Activated CD4-positive, alpha-beta T cell treated with anti-CD3 and anti-CD28 coated beads for 4 hours (primary cell): ENCODE measurements around the gene USP9Y.

Experiments used
- DNase-seq, 2 donors: peaks; one replicate each; pipeline ENCODE4 v3.0.0-alpha.2; 2020

USP9Y gene

GRCh38 chrY:12765976-12766375 is 64.9 kb downstream of the USP9Y start:
- DNase-seq: no peak

GRCh38 chrY:12784521-12784920 is 83.5 kb downstream of the USP9Y start:
- no peak for DNase-seq

- no peak for DNase-seq
These were observed 93.0 kb downstream of the USP9Y start for GRCh38 chrY:12793999-12794398.

GRCh38 chrY:12808046-12808445 is 107.0 kb downstream of the USP9Y start:
- DNase-seq: no peak

GRCh38 chrY:12809034-12809433 is 108.0 kb downstream of the USP9Y start:
- no peak for DNase-seq

- DNase-seq: no peak
These were observed 122.4 kb downstream of the USP9Y start for GRCh38 chrY:12823408-12823807.

- no peak for DNase-seq
These were observed 125.8 kb downstream of the USP9Y start for GRCh38 chrY:12826791-12827190.

GRCh38 chrY:12833284-12833683 is 132.3 kb downstream of the USP9Y start:
- DNase-seq: no peak

GRCh38 chrY:12837550-12837949 is 136.5 kb downstream of the USP9Y start:
- DNase-seq: no peak

GRCh38 chrY:12841368-12841767 is 140.3 kb downstream of the USP9Y start:
- DNase-seq: no peak

GRCh38 chrY:12846793-12847192 is 145.8 kb downstream of the USP9Y start:
- no peak for DNase-seq

- DNase-seq: no peak
These were observed 154.8 kb downstream of the USP9Y start for GRCh38 chrY:12855791-12856275.

GRCh38 chrY:12867960-12868359 is 166.9 kb downstream of the USP9Y start:
- no peak for DNase-seq

GRCh38 chrY:12896973-12897372 is 195.9 kb downstream of the USP9Y start:
- no peak for DNase-seq

GRCh38 chrY:12898604-12899003 is 197.6 kb downstream of the USP9Y start:
- DNase-seq: no peak

- DNase-seq: peak in 1 of 2 donors; percentile 82
These were observed 203.8 kb downstream of the USP9Y start, which contains the start of gene DDX3Y for GRCh38 chrY:12904618-12905516. TSS of gene DDX3Y (plus strand) at chrY:12904868. CDS start at chrY:12904937, 69 bp downstream.

- peak in 1 of 2 donors; percentile 62 for DNase-seq
These were observed 204.5 kb downstream of the USP9Y start for GRCh38 chrY:12905517-12905872.

- DNase-seq: no peak
These were observed 204.9 kb downstream of the USP9Y start for GRCh38 chrY:12905895-12906294.
